Kidney (tissue), 14 donors: ENCODE measurements around the gene ICOS. TPM values are rescaled to one million over a fixed set of nuclear protein-coding genes. Genes with fewer than 3 reads are reported as not detected.

Source experiments
- DNase-seq, 5 donors: peaks; one replicate each; pipeline ENCODE4 v3.0.0-alpha.2; 2013 to 2020
- FAIRE-seq: peaks from 2 replicates; lab custom pipeline; 2012; peaks lifted over from hg19 to GRCh38; lab: Jason Lieb, UNC
- H3K27ac ChIP-seq, 2 donors: one replicate each; pipeline ENCODE4 v1.7.0; 2013; ENCODE audit warnings: low read depth in 2 of 2, low read length in 2 of 2, inconsistent platforms in 1 of 2
- H3K27me3 ChIP-seq: one replicate; pipeline ENCODE4 v1.7.1; 2013; ENCODE audit warnings: low read length, inconsistent platforms; ENCODE audit not compliant: control insufficient read depth, insufficient read depth
- H3K36me3 ChIP-seq, 3 donors: one replicate each; pipeline versions ENCODE4 v1.7.0 to v1.7.1; 2013; ENCODE audit warnings: low read length in 3 of 3, control low read depth in 1 of 3, inconsistent platforms in 1 of 3; ENCODE audit not compliant: insufficient read depth in 3 of 3, control insufficient read depth in 2 of 3
- H3K4me1 ChIP-seq, 3 donors: one replicate each; pipeline versions ENCODE4 v1.7.0 to v1.7.1; 2013; ENCODE audit warnings: low read length in 3 of 3, inconsistent platforms in 1 of 3, low read depth in 1 of 3; ENCODE audit not compliant: control insufficient read depth in 2 of 3, insufficient read depth in 2 of 3
- H3K4me3 ChIP-seq, 3 donors: one replicate each; pipeline versions ENCODE4 v1.7.0 to v1.8.1; 2013; ENCODE audit warnings: low read length in 3 of 3, control low read depth in 1 of 3, inconsistent platforms in 1 of 3
- H3K9ac ChIP-seq, 3 donors: one replicate each; pipeline versions ENCODE4 v1.7.0 to v1.7.1; 2013; ENCODE audit warnings: low read length in 3 of 3, control low read depth in 1 of 3, inconsistent platforms in 1 of 3
- H3K9me3 ChIP-seq, 3 donors: one replicate each; pipeline versions ENCODE4 v1.7.0 to v1.7.1; 2013; ENCODE audit warnings: low read length in 3 of 3, control low read depth in 1 of 3, inconsistent platforms in 1 of 3; ENCODE audit not compliant: control insufficient read depth in 2 of 3, insufficient read depth in 1 of 3
- CTCF ChIP-seq: IDR thresholded peaks from 3 replicates; pipeline ENCODE4 v1.5.1; 2012; ENCODE audit warnings: mild to moderate bottlenecking, moderate library complexity, borderline replicate concordance; ENCODE audit not compliant: insufficient read depth; ENCODE audit errors: extremely low read depth
- intact Hi-C: fragments of 100-400 bp; cut with DNase I; formaldehyde crosslinking; loops from one replicate; pipeline ENCODE4 v1.11.1; 2022
- polyA plus RNA-seq: library from polyadenylated mRNA; stranded (reverse); fragments of 350-450 nt; fragmentation: Illumina TruSeq; extraction: RNeasy Lipid Tissue Mini Kit (QIAGEN cat#74804); gene quantifications from one replicate; pipeline ENCODE4 v1.2.3, GENCODE V29; 2014; ENCODE audit warnings: low read depth, low replicate concordance; ENCODE audit not compliant: insufficient read depth
- total RNA-seq: library from RNA; stranded (reverse); fragmentation: NEBNext Ultra II Directional; extraction: Animal tissue kit (Norgen Biotek cat#: 25700); gene quantifications from one replicate; pipeline ENCODE4 v1.2.1, GENCODE V29; 2021
- donor health status: control.
- donor health status: control.
- donor health status: control.
- donor health status: control.
- donor health status: control.
- donor health status: DM: yes; HTN: yes; CAD: no.
- donor health status: Normal renal cell carcinoma (clear cell type).

ICOS gene
- total and polyA plus RNA-seq, 2 donors from 2014 or later = 0.85 TPM; not detected in 1

GRCh38 chr2:203948733-203949132 is 12.2 kb downstream of the ICOS start:
- H3K27ac ChIP-seq = no peak overlapping the region
- H3K9ac ChIP-seq = no peak overlapping the region
- H3K27me3 ChIP-seq = no peaks in the 10 kb centered on the region
- TF ChIP-seq CTCF = no peak
- H3K36me3 ChIP-seq = no peaks in the 10 kb centered on the region
- intact Hi-C loops = no loop called here
- FAIRE-seq = no peak
- no peaks in the 10 kb centered on the region for H3K9me3 ChIP-seq
- no peak overlapping the region for H3K4me3 ChIP-seq
- DNase-seq = no peak
- no peaks in the 10 kb centered on the region for H3K4me1 ChIP-seq

GRCh38 chr2:203949228-203949627 is 12.7 kb downstream of the ICOS start:
- Histone ChIP-seq H3K27me3 (no peaks in the 10 kb centered on the region), H3K4me3 (no peak overlapping the region), H3K36me3 (no peaks in the 10 kb centered on the region), H3K9ac (no peak overlapping the region), H3K9me3 (no peaks in the 10 kb centered on the region), H3K27ac (no peak overlapping the region), H3K4me1 (no peaks in the 10 kb centered on the region)
- TF ChIP-seq CTCF = no peak
- intact Hi-C loops = no loop called here
- no peak for DNase-seq
- FAIRE-seq = no peak

- no peak for TF ChIP-seq CTCF
- DNase-seq = no peak
- no peaks in the 10 kb centered on the region for H3K9me3 ChIP-seq
- no peaks in the 10 kb centered on the region for H3K27me3 ChIP-seq
- no peak overlapping the region for H3K27ac ChIP-seq
- intact Hi-C loops = no loop called here
- FAIRE-seq = no peak
- H3K4me3 ChIP-seq = no peak overlapping the region
- no peak overlapping the region for H3K9ac ChIP-seq
- no peaks in the 10 kb centered on the region for H3K4me1 ChIP-seq
- H3K36me3 ChIP-seq = no peaks in the 10 kb centered on the region
These were observed 14.9 kb downstream of the ICOS start for GRCh38 chr2:203951366-203951902.

- no peaks in the 10 kb centered on the region for H3K27me3 ChIP-seq
- no peak overlapping the region for H3K4me3 ChIP-seq
- intact Hi-C loops = no loop called here
- H3K36me3 ChIP-seq = no peaks in the 10 kb centered on the region
- no peaks in the 10 kb centered on the region for H3K9me3 ChIP-seq
- TF ChIP-seq CTCF = no peak
- DNase-seq = no peak
- no peak for FAIRE-seq
- no peak overlapping the region for H3K27ac ChIP-seq
- no peak overlapping the region for H3K9ac ChIP-seq
- no peaks in the 10 kb centered on the region for H3K4me1 ChIP-seq
These were observed 22.7 kb downstream of the ICOS start for GRCh38 chr2:203959265-203959664.
